GM18498 (cell line): Measurements from ENCODE around the gene APBA2.
"Not testable (repeated sequence)": the region's sequence is repeated elsewhere in the genome, so short reads cannot be mapped to it uniquely, and the experiment has no call there.

Source experiments
- ATAC-seq: cut with Tn5 transposase; IDR thresholded peaks from one replicate; pipeline ENCODE4 v1.9.1; 2021; ENCODE audit warnings: mild to moderate bottlenecking, moderate library complexity; ENCODE audit not compliant: unreplicated experiment

Gene APBA2

GRCh38 chr15:29141308-29142128, 255.7 kb downstream of the APBA2 start:
- ATAC-seq, result peak; percentile 11

- peak; percentile 52 for ATAC-seq
Measured at GRCh38 chr15:29142129-29142747, 256.5 kb downstream of the APBA2 start.

GRCh38 chr15:29143293-29143692, 257.5 kb downstream of the APBA2 start:
- ATAC-seq, result no peak

- no peak for ATAC-seq
Measured at GRCh38 chr15:29143909-29144635, 258.3 kb downstream of the APBA2 start.

- ATAC-seq, result no peak
Measured at GRCh38 chr15:29149738-29150075, 263.9 kb downstream of the APBA2 start.

GRCh38 chr15:29150515-29151483, 265.0 kb downstream of the APBA2 start:
- ATAC-seq, result no peak

GRCh38 chr15:29151484-29151857, 265.7 kb downstream of the APBA2 start:
- no peak for ATAC-seq

- no peak for ATAC-seq
Measured at GRCh38 chr15:29156521-29156920, 270.7 kb downstream of the APBA2 start.

GRCh38 chr15:29159771-29160455, 274.1 kb downstream of the APBA2 start:
- ATAC-seq, result no peak

- ATAC-seq, result no peak
Measured at GRCh38 chr15:29162411-29162810, 276.6 kb downstream of the APBA2 start.

GRCh38 chr15:29167122-29167521, 281.3 kb downstream of the APBA2 start:
- ATAC-seq, result not testable (repeated sequence)
